Endometrial microvascular endothelial cells (primary cell): ENCODE data around the gene BNIP3. TPM values are rescaled to one million over a fixed set of nuclear protein-coding genes. Genes with fewer than 3 reads are reported as not detected.

ENCODE experiments used
- in situ Hi-C: cut with HindIII; loops from 2 replicates; pipeline ENCODE4 v1.10.0; 2017; ENCODE audit warnings: low sequenced_read_pairs, low pct_unique_long_range_greater_than_20kb; ENCODE audit errors: inconsistent ontology term
- total RNA-seq: library from RNA; depleted of rRNA; stranded (reverse); fragments of >200 nt; gene quantifications from one replicate; pipeline ENCODE4 v1.2.3, GENCODE V29; 2015; ENCODE audit errors: inconsistent ontology term

Gene BNIP3
- total RNA-seq, 1 donor from 2014 or later: 96.4 TPM

- in situ Hi-C loops: no loop called here
These were observed 828 bp downstream of the BNIP3 start for GRCh38 chr10:131980761-131981428.

DNA sequence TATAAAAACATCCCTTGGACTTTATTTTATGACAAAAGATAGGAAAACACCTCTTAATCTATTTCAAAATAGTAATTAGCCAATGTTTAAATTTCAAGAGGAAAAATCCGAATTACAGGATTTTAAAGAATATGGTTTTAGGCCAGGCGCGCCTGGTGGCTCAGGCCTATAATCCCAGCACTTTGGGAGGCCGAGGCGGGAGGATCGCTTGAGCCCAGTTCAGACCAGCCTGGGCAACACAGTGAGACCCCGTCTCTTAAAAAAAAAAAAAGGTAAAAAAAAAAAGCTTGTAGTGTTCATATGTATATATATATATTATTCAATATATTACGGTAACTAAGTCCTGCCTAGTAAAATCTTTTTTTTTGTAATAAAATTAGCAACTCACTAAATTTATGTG lies 1.4 kb downstream of the BNIP3 start:
- in situ Hi-C loops: no loop called here

- in situ Hi-C loops: no loop called here
These were observed 1.9 kb downstream of the BNIP3 start for GRCh38 chr10:131979821-131980270.

DNA sequence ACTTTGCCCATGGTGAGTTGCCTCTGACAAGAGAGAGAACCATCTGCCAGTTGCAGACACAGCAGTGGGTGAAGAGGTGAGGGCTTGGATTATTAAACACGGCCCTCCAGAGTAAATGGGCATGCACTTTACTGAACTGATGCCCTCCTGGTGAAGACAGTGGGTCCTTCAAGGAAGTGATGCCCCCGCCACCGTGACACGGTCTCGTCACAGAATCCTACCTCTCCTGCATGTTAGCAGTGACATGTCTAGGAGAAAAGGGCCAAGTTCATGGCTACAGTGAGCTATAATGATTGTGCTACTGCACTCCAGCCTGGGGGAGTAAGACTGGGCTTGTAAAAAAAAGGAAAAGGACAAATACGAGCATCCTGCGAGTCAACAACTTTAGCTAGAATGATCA lies 2.4 kb downstream of the BNIP3 start:
- in situ Hi-C loops: no loop called here

GRCh38 chr10:131978851-131979250 lies 2.9 kb downstream of the BNIP3 start:
- in situ Hi-C loops: no loop called here

DNA sequence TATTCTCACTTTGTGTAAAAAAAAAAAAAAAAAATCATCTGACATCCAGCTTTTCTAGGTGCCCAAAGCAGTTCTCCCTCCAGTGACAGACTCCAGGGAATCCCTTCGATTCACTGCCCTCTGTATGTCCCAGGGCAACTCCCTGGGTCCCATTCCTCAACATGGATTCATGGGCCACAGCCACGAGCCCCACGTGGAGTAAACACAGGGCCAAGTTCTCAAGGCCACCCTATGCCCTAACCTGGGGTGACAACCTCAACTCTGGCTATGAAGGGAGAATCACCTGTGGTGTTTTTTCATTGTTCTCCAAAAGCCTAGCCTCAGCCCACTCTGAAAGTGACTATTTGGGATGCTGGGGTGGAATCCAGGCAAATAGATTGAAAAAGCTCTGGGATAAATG lies 3.4 kb downstream of the BNIP3 start:
- in situ Hi-C loops: no loop called here

- in situ Hi-C loops: no loop called here
These were observed 4.2 kb downstream of the BNIP3 start for GRCh38 chr10:131977323-131978096.

GRCh38 chr10:131975796-131976195 lies 5.9 kb downstream of the BNIP3 start:
- in situ Hi-C loops: no loop called here

GRCh38 chr10:131975003-131975402 lies 6.7 kb downstream of the BNIP3 start:
- in situ Hi-C loops: no loop called here

DNA sequence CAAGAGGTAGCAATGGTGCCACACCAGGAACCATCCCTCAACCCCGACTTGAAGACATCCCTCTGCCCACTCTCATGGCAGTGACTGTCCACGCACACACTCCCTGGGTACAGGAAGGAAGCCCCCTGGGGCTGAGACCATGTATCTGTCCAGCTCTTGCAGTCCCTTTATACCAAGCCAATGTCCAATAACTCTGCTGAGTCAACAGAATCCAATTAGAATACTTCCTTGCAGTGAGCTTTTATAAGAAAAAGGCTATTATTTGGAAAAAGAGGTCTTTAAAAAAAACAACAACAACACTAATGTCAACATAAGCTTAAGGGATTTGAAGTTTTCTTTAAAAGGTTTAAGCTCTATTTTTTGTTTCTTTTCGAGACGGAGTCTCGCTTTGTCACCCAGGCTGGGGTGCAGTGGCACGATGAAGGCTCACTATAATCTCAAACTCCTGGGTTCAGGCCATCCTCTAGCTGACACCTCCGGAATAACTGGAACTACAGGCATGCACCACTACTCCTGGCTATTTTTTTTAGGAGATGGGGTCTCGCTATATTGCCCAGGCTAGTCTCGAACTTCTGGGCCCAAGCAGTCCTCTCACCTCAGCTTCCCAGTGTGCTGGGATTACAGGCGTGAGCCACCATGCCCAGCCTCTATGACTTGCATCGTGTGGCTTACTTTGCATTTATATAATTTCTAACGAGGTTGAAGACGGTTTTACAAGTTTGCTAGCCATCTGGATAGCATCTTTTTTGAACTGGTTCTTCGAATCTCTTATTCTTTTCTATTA lies 7.5 kb downstream of the BNIP3 start:
- in situ Hi-C loops: no loop called here

DNA sequence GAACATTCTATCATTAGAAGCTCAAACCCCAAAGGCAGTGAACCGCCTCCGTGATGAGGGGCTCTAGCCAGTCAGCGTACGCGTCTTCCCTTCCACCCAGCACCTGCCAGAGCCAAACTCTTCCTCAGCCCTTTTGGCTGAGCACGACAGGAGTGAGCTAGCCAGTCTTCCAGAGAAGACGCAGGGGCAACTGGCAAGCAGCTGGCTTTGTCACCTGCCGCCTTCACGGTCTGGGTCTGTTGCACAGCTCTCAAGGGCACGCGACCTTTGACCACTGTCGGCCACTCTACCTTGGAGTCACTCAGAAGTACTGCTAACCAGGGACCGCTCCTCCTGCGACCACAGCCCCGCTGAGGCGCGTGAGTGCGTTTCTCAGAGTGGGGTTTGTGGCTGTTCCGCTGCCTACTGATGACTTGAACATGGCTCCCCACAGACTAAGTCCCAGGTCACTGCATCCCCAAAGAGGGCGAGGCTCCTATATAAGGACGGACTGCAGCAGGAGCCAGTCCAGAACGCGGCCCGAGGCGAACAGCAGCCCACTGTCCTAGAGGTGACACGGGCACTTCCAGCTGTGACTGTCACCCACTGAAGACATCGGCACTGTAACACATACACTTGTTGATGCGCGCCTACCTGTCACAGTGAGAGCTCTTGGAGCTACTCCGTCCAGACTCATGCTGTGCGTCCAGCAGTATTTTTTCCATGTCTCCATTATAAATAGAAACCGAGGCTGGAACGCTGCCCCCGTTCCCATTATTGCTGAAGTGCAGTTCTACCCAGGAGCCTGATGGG lies 8.4 kb downstream of the BNIP3 start:
- in situ Hi-C loops: no loop called here

GRCh38 chr10:131972474-131973071 lies 9.2 kb downstream of the BNIP3 start:
- in situ Hi-C loops: no loop called here

DNA sequence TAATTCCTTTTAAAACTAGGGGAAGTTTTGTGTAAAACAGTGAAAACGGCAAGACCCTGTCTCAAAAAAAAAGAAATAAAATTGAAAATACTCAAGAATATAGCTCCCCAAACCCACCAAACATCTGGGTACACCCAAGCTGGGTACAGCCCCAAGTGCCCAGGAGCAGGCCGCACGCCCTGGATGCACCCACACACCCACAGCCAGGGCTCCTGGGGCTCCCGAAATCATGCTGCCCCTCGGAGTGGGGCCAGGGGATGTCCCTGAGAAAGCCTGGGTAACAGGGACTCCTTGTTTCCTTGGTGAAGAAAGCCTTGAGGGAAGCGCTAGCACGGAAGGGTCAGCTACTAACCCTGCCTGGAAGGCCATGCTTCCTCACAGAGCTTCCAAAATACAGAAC lies 10.1 kb downstream of the BNIP3 start:
- in situ Hi-C loops: no loop called here

DNA sequence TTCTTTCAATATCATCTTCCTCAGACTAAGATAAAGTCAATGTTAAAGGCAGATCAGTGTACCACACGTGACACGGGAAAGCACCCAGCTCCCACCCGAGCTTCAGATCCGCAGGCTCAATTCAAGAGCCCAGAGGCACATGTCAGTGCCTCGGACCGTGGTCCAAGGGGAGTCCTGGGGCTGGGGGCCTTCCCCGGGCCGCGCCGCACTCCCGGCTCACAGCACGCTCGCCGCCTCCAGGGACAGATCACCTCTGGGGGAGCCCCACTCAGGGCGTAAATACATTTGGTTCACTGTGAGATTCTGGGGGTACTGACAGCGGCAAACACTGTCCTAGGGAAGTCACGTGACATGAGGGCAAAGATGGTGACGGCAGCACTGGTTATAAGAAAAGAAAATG lies 10.8 kb downstream of the BNIP3 start:
- in situ Hi-C loops: no loop called here

GRCh38 chr10:131968949-131969348 lies 12.8 kb downstream of the BNIP3 start:
- in situ Hi-C loops: no loop called here

- in situ Hi-C loops: no loop called here
These were observed 17.4 kb downstream of the BNIP3 start for GRCh38 chr10:131964298-131964697.

- in situ Hi-C loops: no loop called here
These were observed 17.9 kb downstream of the BNIP3 start for GRCh38 chr10:131963811-131964210.

GRCh38 chr10:131963350-131963749 lies 18.4 kb downstream of the BNIP3 start:
- in situ Hi-C loops: no loop called here
